Measurements from ENCODE around the gene ARHGEF4.

- TF ChIP-seq CTCF (IDR thresholded peaks at IDR 0.05; ENCODE audit: extremely low read depth in 1 of 2, insufficient read depth in 1 of 2, low read depth in 1 of 2, low read length in 2 of 2) (no peak), POLR2A (IDR thresholded peaks at IDR 0.05; ENCODE audit: low read depth, low read length) (no peak), MAX (IDR thresholded peaks at IDR 0.05; ENCODE audit: insufficient read depth, insufficient read length) (no peak), EZH2 (IDR thresholded peaks at IDR 0.05; ENCODE audit: borderline replicate concordance, low read depth, low read length, severe bottlenecking) (no peak), POLR2AphosphoS5 (IDR thresholded peaks at IDR 0.05; ENCODE audit: insufficient read depth, low read depth, low read length) (no peak), GATA2 (IDR thresholded peaks at IDR 0.05; ENCODE audit: insufficient read depth, insufficient read length, low read depth, low read length) (no peak), FOS (IDR thresholded peaks at IDR 0.05; ENCODE audit: borderline replicate concordance, insufficient read depth, low read length) (no peak), JUN (IDR thresholded peaks at IDR 0.05; ENCODE audit: borderline replicate concordance, insufficient read depth, insufficient read length, low read depth) (no peak)
Measured at GRCh38 chr2:130843321-130843985, 6.7 kb downstream of the ARHGEF4 start.

Measured in endothelial cell of umbilical vein (primary cell).